Esophagus squamous epithelium (tissue), 4 donors: ENCODE results near the gene SUPT4H1.

Experiments
- CTCF ChIP-seq, 6 experiments: fragments of 450-650 bp in 4 of 6; fragments of 200-600 bp in 2 of 6; sonication (generic) in 2 of 6; IDR thresholded peaks; one replicate each; pipeline ENCODE4 v1.5.1; 2016 to 2019; ENCODE audit warnings: antibody characterized with exemption in 6 of 6, mild to moderate bottlenecking in 4 of 6, moderate library complexity in 4 of 6
- POLR2A ChIP-seq, 4 donors: fragments of 450-650 bp; IDR thresholded peaks; one replicate each; pipeline ENCODE4 v1.6.1; 2017; ENCODE audit warnings: antibody characterized with exemption in 4 of 4, mild to moderate bottlenecking in 4 of 4, moderate library complexity in 3 of 4

GRCh38 chr17:58373923-58374322, 21.9 kb upstream of the SUPT4H1 start:
- TF ChIP-seq POLR2A (IDR thresholded peaks at IDR 0.05) (no peak), CTCF (IDR thresholded peaks at IDR 0.05) (no peak)
